Uterine smooth muscle cell (primary cell): Measurements from ENCODE around the gene ZCCHC3. TPM values are rescaled to one million over a fixed set of nuclear protein-coding genes. Genes with fewer than 3 reads are reported as not detected.

Experiments
- total RNA-seq: library from RNA; depleted of rRNA; stranded (reverse); fragments of >200 nt; gene quantifications from 2 replicates; pipeline ENCODE4 v1.2.3, GENCODE V29; 2014

Gene ZCCHC3, protein sequence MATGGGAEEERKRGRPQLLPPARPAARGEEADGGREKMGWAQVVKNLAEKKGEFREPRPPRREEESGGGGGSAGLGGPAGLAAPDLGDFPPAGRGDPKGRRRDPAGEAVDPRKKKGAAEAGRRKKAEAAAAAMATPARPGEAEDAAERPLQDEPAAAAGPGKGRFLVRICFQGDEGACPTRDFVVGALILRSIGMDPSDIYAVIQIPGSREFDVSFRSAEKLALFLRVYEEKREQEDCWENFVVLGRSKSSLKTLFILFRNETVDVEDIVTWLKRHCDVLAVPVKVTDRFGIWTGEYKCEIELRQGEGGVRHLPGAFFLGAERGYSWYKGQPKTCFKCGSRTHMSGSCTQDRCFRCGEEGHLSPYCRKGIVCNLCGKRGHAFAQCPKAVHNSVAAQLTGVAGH
- total RNA-seq, result 13.9 and 14.1 TPM in 2 replicates

GRCh38 chr20:297098-297924, at the start of gene ZCCHC3:
Gene ZCCHC3 (plus strand): TSS chr20:297570. CDS start chr20:297587, 17 bp downstream.

GRCh38 chr20:257419-257818, 40.0 kb upstream of the ZCCHC3 start, which contains the start of gene DEFB132:
Gene DEFB132 (plus strand): TSS chr20:257724. CDS start chr20:257779, 55 bp downstream.

DNA sequence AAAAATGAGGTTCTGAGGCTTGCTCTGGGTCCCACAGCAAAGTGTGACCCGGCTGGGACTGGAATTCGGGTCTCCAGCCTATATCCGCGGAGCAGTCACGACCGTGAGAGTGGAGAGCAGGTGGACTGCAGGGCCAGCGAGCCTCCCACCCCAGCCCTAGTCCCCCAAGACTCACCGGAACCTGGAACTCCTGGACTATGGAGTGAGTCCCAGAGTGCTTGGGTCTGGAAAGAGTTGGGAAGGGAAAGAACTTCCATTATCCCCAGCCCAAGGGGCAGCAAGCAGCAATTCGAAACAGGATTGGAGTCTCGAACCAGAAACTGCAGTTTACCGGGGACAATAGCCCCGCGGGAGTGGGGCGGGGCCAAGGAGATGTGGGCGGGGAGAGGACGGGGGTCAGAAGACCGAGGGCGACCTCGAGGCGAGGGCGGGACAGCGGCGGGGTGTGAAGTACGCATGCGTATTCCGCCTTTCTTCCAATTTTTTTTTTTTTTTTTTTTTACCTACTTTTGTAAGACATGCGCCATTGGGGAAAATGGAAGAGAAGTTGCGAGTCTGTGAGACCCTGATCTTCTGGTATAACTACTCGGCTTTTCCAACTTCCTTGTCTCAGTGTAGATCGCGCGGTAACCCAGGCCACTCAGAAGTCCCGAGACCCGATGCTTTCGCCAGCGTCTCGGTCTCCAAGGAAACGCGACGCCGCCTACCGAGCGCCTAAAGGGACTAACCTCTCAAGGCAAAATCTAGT, 7.1 kb upstream of the ZCCHC3 start, which contains the start of gene C20orf96:
Gene C20orf96, minus strand, starts transcription at position 667 of the 748 bp plus-strand sequence. Its CDS starts 140 bp downstream, at position 527.

GRCh38 chr20:325045-325888, 27.9 kb downstream of the ZCCHC3 start, which contains the start of gene SOX12:
Gene SOX12 (plus strand): TSS chr20:325552. CDS start chr20:325925, 373 bp downstream.

DNA sequence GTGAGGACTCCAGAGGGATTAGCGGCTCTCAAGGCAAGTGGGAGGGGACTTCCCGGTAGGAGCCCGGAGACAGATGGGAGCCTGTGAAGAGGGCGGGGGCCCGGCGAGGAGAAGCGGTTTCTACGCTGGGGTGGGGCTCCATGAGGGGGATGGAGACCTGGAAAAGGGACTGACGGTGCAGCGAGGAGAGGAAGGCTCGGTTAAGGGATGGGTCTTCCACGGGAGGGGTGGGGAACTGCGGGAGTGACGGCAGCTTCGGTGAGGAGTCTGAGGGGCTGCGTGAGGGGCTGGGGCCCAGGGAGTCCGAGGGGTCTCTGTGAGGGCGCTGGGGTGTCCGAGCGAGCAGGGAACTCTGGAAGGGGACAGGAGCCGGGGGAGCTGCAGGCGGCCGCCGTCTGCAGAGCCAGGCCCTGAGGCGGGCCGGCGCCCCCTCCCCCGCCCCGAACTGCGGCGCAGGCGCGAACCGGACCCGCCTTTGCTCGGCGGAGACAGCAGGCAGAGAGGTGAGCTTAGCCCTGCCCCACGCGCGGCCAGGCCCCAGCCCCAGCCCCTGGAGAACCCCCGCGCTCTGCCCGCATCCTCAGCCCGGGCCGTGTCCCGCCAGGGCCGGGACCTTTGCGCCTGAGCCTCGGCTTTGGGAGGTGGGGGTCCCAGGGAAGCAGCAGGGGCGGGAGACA, 49.4 kb downstream of the ZCCHC3 start, which contains the start of gene NRSN2:
Gene NRSN2, plus strand, starts transcription at position 472 of the 677 bp plus-strand sequence. CDS start 2,533 bp downstream, outside the sequence.

Other genes starting within 250 kb of the ZCCHC3 start
- not detected in 2 replicates for gene DEFB125, start 209.9 kb upstream of the ZCCHC3 start, total RNA-seq
- gene DEFB126, start 155.0 kb upstream of the ZCCHC3 start, total RNA-seq, result not detected in 2 replicates
- gene DEFB127, start 140.1 kb upstream of the ZCCHC3 start, total RNA-seq, result not detected in 2 replicates
- not detected in 2 replicates for gene DEFB128, start 107.9 kb upstream of the ZCCHC3 start, total RNA-seq
- gene DEFB129, start 70.3 kb upstream of the ZCCHC3 start, total RNA-seq, result not detected in 2 replicates
- gene DEFB132, start 39.8 kb upstream of the ZCCHC3 start, total RNA-seq, result not detected in 2 replicates
- 3.1 and 4.4 TPM in 2 replicates for gene C20orf96, start 6.8 kb upstream of the ZCCHC3 start, total RNA-seq
- 5.8 and 9.9 TPM in 2 replicates for gene SOX12, start 28.0 kb downstream of the ZCCHC3 start, total RNA-seq
- 35.2 and 44.0 TPM in 2 replicates for gene NRSN2, start 49.5 kb downstream of the ZCCHC3 start, total RNA-seq
- gene TRIB3, start 83.2 kb downstream of the ZCCHC3 start, total RNA-seq, result 152 and 266 TPM in 2 replicates
- gene RBCK1, start 110.7 kb downstream of the ZCCHC3 start, total RNA-seq, result 75.1 and 114 TPM in 2 replicates
- gene TBC1D20, start 165.0 kb downstream of the ZCCHC3 start, total RNA-seq, result 36.1 and 51.9 TPM in 2 replicates
- gene CSNK2A1, start 246.2 kb downstream of the ZCCHC3 start, total RNA-seq, result 157 and 188 TPM in 2 replicates